HG02623 (cell line): ENCODE results near the gene TPCN2.

Source experiments
- ATAC-seq: cut with Tn5 transposase; IDR thresholded peaks from one replicate; pipeline ENCODE4 v1.9.1; 2021; ENCODE audit warnings: moderate library complexity; ENCODE audit not compliant: unreplicated experiment

Gene TPCN2

DNA sequence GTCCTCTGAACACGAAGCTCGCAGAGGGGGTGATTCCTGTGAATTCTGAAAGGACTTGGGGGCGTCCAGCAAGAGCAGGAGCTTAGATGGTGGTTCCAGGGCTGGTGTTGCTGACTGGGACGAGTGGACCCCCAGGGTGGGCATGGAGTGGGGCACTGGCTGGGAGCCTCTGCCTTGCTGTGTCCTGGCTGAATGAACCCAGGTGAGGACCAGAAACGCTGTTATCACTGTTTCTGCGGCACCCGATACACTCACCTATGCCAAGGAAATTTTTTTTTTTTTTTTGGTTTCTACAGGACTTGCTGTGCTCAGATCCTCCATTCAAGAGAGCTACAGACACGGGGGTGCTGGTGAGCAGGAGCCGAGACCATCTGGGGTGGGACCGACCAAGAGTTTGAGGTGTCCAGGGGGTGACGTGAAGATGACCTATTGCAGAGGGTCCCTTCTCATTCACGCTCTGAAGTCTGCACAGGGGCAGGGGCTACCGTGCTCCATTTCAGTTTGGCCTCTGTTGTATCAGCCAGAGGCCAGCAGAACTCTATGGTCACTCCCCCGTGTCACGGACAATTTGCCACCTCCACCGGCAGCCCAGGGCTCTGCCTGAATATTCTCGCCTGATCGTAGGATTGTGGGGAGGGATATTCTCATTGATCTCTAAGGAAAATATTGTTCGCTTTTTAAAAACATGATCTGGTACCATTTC lies 110.6 kb downstream of the TPCN2 start:
- no peak for ATAC-seq

DNA sequence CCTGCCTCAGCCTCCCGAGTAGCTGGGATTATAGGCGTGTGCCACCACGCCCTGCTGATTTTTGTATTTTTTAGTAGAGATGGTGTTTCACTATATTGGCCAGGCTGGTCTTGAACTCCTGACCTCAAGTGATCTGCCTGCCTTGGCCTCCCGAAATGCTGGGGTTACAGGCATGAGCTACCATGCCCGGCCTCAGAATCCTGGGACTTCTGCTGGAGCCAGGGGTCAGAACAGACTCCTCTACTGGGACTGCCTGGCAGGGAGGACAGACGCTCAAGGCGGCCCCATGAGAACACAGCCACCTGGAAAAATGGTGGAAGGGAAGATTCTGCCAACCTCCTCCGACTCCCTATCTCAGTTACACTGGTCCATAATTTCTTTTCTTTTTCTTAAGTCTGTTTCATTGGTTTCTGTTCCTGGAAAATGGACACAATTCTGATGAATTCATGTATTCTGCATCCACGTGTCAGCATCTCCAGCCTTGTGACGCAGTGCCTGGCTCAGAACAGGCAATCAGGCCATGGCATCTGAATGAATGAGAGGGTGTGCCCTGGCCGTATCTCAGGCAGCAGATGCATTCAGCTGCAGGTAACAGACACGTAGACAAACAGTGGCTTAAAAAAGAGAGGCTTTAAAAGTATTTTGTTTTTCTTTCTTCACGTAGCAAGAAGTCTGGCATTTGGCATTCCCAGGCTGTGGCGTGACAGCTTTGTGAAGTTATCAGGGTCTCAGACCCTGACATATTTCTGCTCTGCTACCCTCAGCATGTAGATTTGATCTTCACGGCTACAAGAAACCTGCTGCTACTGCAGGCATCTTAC lies 111.8 kb downstream of the TPCN2 start:
- ATAC-seq = no peak

- no peak for ATAC-seq
These were observed 112.3 kb downstream of the TPCN2 start for GRCh38 chr11:69161117-69161407.

DNA sequence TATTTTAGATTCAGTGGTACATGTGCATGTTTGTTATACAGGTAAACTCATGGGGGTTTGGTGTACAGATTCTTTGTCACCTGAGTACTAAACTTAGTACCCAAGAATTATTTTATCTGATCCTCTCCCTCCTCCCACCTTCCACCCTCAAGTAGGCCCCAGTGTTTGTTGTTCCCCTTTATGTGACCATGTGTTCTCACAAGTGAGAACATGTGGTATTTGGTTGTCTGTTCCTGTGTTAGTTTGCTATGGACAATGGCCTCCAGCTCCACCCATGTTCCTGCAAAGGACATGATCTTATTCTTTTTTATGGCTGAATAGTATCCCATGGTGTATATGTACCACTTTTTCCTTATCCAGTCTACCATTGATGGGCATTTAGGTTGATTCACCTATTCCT lies 113.8 kb downstream of the TPCN2 start:
- no peak for ATAC-seq

- no peak for ATAC-seq
These were observed 115.1 kb downstream of the TPCN2 start for GRCh38 chr11:69163842-69164241.

- ATAC-seq = no peak
These were observed 116.1 kb downstream of the TPCN2 start for GRCh38 chr11:69164824-69165223.

GRCh38 chr11:69165775-69166174 lies 117.0 kb downstream of the TPCN2 start:
- no peak for ATAC-seq

GRCh38 chr11:69166218-69167115 lies 117.7 kb downstream of the TPCN2 start:
- peak; percentile 83 for ATAC-seq

DNA sequence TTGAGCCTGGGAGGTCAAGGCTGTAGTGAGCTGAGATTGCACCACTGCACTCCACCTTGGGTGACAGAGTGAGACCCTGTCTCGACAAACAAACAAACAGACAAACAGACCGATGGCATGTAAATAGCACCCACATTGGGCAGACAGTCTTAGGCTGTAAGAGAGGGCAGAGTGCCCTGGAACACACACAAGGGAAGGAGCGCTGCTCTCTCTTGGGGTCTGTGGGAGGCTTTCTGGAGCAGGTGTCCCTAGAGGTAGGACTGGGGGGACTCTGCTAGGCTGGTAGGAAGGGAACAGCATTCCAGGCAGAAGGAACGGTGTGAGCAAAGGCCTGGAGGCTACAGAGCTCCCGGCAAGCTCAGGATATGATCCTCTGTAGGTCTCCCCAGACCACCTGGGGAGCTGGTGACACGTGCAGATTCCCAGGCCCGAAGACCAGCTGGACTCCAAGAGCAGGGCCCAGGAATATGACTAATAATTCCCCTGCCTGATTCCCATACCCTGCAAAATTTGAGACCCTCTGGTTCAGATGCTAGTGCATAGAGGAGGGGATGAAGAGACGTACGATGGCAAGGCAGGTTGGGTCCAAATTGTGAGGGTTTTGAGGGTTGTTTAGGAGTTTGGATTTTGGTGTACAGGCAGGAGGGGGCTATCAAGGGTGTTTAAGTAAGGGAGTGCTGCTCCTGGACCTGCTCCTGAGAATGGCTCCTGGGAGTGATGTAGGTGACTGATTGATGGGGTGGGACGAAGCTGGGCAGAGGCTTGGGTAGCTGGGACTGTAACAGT lies 118.6 kb downstream of the TPCN2 start:
- no peak for ATAC-seq

DNA sequence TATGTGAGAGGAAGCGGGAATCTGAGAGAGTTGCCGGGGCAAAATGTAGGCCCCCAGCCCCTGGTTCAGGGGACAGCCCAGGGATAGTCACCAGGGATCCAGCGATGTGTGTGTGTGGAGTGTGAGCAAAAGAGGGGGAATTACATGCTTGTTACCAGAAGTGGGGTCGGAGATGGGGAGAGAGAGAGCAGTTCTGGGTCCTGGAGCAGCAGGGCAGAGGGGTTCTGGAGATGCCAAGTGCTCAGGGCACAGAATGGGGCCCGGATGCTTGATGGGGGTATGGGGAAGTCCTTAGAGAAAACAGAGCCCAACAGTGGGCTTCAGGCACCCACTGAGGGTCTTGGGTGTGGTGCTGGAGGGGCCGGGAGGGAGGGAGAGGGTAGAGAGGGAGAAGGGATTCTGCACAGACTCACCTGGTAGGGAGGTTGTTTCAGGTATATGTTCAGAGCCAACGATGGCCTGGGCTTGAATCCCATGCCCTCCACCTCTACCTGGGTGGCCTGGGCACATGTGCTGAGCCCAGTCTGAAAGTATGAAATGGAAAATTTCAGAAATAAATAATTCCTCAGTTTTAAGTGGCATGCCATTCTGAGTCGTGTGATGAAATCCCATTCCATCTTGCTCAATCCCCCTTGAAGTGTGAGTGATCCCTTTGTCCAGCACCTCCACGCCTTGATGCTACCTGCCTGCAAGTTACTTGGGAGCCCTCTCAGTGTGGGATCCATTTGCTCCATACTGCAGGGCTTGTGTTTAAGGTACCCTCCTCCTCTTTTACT lies 119.4 kb downstream of the TPCN2 start:
- no peak for ATAC-seq

- no peak for ATAC-seq
These were observed 120.7 kb downstream of the TPCN2 start for GRCh38 chr11:69169479-69169878.

GRCh38 chr11:69170704-69171103 lies 122.0 kb downstream of the TPCN2 start:
- no peak for ATAC-seq

- ATAC-seq = no peak
These were observed 122.9 kb downstream of the TPCN2 start for GRCh38 chr11:69171476-69172240.

GRCh38 chr11:69172674-69173073 lies 123.9 kb downstream of the TPCN2 start:
- ATAC-seq = no peak

DNA sequence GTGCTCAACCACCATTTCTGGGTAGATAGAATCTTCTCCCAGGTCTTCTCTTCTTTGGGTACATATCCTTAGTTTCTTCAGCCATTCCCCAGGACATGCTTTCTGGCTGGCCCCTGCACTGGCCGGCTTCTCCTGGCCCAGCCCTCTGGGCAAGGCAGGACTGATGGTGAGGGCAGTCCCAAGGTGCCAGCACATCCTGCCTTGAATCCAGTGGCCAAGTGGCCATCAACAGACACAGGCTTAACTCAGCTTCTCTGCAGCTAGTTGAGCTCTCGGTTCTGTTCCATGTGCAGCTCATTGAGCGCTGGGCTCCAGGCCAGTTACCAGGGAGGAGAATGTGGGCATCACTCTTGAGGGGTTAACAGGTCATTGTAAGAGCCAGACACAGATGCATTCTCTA lies 124.6 kb downstream of the TPCN2 start:
- ATAC-seq = no peak

GRCh38 chr11:69173925-69174581 lies 125.3 kb downstream of the TPCN2 start:
- ATAC-seq = no peak

- ATAC-seq = no peak
These were observed 126.1 kb downstream of the TPCN2 start for GRCh38 chr11:69174841-69175240.

GRCh38 chr11:69178819-69179482 lies 130.2 kb downstream of the TPCN2 start:
- ATAC-seq = no peak
